T-helper 9 cell (primary cell): ENCODE results near the gene GAK.

Source experiments
- DNase-seq: peaks from one replicate; pipeline ENCODE4 v3.0.0-alpha.2; 2020

The GAK gene

GRCh38 chr4:867526-868250 lies 64.4 kb downstream of the GAK start:
- DNase-seq, result no peak

- no peak for DNase-seq
Observed at GRCh38 chr4:866761-867390, 65.2 kb downstream of the GAK start.

GRCh38 chr4:866068-866760 lies 65.9 kb downstream of the GAK start:
- DNase-seq, result no peak

GRCh38 chr4:865572-865971 lies 66.5 kb downstream of the GAK start:
- no peak for DNase-seq

- DNase-seq, result no peak
Observed at GRCh38 chr4:865121-865465, 67.0 kb downstream of the GAK start.

- no peak for DNase-seq
Observed at GRCh38 chr4:864456-865120, 67.5 kb downstream of the GAK start.

GRCh38 chr4:860561-860960 lies 71.6 kb downstream of the GAK start:
- DNase-seq, result no peak

- DNase-seq, result no peak
Observed at GRCh38 chr4:859496-859895, 72.6 kb downstream of the GAK start.

GRCh38 chr4:858831-859451 lies 73.2 kb downstream of the GAK start:
- no peak for DNase-seq

GRCh38 chr4:858041-858481 lies 74.1 kb downstream of the GAK start:
- DNase-seq, result no peak

GRCh38 chr4:857461-857860 lies 74.7 kb downstream of the GAK start:
- no peak for DNase-seq

- DNase-seq, result no peak
Observed at GRCh38 chr4:856225-856901, 75.8 kb downstream of the GAK start.

- DNase-seq, result no peak
Observed at GRCh38 chr4:855880-856224, 76.3 kb downstream of the GAK start.

- DNase-seq, result no peak
Observed at GRCh38 chr4:854356-854755, 77.8 kb downstream of the GAK start.

- DNase-seq, result no peak
Observed at GRCh38 chr4:853416-853781, 78.7 kb downstream of the GAK start.

- no peak for DNase-seq
Observed at GRCh38 chr4:851701-852430, 80.2 kb downstream of the GAK start.

- DNase-seq, result no peak
Observed at GRCh38 chr4:850323-850945, 81.7 kb downstream of the GAK start.

- DNase-seq, result no peak
Observed at GRCh38 chr4:849478-850175, 82.5 kb downstream of the GAK start.

- DNase-seq, result no peak
Observed at GRCh38 chr4:848803-849477, 83.2 kb downstream of the GAK start.

GRCh38 chr4:848307-848691 lies 83.8 kb downstream of the GAK start:
- no peak for DNase-seq
